A172 (cell line): ENCODE measurements around the gene DNAH11. TPM values are rescaled to one million over a fixed set of nuclear protein-coding genes. Genes with fewer than 3 reads are reported as not detected.
"Not testable (repeated sequence)": the region's sequence is repeated elsewhere in the genome, so short reads cannot be mapped to it uniquely, and the experiment has no call there.

Experiments
- DNase-seq: peaks from one replicate; pipeline ENCODE4 v3.0.0-alpha.2; 2015; ENCODE audit warnings: low spot score
- total RNA-seq: library from RNA; depleted of rRNA; stranded (reverse); fragments of >200 nt; shearing (Covaris generic); gene quantifications from 2 replicates; pipeline ENCODE4 v1.2.3, GENCODE V29; 2014

DNAH11 gene
- total RNA-seq, 1 experiment from 2014 or later = 12.6 TPM

DNA sequence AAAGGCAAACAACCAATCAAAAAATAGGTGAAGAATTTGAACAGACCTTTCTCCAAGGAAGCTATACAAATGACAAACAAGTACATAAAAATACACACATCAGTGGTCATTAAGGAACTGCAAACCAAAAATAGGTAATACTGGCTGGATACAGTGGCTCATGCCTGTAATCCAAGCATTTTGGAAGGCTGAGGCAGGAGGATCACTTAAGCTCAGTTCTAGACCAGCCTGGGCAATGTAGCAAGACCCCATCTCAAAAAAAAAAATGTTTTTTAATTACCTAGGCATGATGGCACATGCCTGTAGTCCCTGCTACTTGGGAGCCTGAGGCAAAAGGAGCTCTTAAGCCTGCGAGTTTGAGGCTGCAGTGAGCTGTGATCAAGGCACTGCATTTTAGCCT, 383.6 kb downstream of the DNAH11 start:
- DNase-seq = no peak

DNA sequence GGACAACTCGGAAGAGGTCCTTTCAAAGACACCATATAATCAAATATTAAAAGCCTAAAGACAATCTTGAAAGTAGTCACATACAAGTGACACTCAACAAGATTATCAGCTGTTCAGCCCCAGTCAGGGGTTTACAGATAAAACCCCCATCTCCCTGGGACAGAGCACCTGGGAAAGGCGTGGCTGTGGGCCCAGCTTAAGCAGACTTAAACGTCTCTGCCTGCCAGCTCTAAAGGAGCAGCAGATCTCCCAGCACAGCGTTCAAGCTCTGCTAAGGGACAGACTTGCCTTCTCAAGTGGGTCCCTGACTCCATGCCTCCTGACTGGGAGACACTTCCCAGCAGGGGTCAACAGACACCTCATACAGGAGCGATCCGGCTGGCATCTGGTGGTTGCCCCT, 384.9 kb downstream of the DNAH11 start:
- no peak for DNase-seq

DNA sequence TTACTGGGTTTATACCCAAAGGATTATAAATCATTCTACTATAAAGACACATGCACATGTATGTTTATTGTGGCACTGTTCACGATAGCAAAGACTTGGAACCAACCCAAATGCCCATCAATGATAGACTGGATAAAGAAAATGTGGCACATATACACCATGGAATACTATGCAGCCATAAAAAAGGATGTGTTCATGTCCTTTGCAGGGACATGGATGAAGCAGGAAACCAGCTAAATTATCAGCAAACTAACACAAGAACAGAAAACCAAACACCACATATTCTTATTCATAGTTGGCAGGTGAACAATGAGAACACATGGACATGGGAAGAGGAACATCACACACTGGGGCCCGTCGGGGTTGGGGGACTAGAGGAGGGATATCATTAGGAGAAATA, 390.5 kb downstream of the DNAH11 start:
- not testable (repeated sequence) for DNase-seq

DNA sequence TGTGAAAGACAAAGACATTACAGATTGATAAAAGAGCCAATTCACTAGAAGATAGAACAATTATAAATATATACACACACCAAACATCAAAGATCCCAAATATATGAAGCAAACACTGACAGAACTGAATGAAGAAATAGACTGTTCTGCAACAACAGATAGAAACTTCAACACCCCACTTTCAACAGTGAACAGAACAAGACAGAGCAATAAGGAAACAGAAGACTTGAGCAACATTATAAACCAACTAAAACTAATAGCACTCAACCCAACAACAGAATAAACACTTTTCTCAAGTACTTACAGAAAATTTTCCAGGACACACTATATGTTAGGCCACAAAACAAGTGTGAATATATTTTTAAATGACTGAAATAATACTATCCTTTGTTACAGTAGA, 392.0 kb downstream of the DNAH11 start:
- no peak for DNase-seq

DNA sequence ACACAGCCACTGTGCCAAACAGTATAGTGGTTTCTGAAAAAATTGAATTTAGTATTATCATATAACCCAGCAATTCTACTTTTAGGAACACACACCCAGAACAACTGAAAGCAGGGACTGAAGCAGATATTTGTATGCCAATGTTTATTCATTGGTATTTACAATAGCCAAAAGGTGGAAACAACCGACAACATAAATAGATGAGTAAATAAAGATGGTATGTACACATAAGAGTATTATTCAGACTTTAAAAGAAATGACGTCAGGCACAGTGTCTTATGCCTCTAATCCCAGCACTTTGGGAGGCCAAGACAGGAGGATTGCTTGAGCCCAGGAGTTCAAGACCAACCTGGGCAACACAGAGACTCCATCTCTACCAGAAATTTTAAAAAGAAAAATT, 395.6 kb downstream of the DNAH11 start:
- DNase-seq = no peak

DNA sequence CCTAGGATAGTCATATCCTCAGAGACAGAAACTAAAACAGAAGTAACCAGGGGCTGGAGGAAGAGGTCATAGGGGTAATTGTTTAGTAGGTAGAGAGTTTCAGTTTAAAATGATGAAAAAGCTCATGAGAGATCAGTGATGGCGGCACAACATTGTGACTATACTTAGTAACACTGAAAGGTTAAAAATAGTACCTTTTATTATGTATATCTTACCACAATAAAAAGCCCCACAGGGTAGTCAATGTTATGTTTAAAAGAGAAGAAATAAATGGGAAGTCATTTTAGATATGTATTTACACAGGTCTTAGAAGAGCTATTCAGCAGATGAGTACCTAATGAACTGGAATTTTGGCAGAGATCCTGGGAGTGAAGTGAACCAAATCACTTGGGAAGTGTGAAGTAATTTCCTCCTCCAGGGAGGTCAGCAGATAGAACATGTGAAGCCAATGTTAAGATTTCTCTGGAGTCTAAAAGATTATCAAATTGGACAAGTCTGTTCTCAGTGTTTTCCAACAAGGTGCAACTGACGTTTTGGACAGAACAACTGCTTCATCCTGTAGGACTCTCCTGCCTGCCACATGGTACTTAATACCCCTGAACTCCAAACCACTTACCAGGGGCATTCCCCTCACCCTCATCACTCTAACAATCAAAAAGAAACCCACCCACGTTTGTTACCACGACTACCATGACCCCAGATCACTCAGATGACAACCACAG, 396.5 kb downstream of the DNAH11 start:
- DNase-seq = peak; percentile 39

DNA sequence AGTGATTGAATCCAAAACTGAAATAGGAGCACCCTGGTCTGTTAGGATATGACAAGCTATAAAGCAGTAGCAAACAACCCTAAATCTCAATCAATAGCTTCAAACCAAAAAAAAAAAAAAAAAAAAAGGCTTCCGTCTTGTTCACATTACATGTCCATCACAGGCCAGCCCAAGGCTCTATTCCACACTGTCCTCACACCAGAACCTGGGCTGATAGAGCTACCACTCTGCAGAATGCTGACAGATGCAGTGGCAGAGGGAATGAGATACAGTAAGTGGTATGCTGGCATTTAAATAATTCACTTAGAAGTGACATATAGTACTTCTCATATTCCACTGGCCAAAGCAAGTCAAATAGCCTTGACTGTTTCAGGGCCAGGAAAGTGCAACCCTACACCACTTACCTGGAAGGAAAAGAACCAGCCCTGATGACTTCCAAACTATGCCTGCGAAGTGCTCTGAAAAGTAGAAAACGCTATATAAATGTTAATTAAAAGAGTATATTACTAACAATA, 397.1 kb downstream of the DNAH11 start:
- DNase-seq = no peak

DNA sequence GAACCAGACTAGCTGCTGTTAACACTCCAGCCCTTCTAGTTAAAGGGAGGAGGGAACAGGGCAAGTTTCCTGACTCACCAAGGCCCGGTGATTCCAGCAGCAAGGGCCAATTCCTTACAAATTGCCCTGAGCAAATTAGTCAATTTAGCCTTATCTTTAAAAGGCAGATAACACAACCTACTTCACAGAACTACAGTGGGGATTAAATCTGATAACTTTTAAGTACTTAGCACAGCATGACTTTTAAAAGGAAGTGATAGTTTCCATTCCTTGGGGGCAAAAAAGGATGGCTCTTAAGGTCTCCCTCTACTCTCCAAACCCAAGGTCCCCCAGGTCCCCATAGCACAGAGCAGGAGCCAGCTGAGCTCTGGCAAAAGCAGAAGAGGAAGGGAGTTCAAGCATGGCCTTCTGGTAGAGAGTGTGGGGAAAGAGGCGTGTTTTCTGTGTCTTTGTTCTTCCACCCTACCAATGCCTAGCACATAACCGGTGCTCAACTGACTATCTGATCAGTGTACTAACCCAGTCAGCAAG, 398.8 kb downstream of the DNAH11 start:
- peak; percentile 48 for DNase-seq

DNA sequence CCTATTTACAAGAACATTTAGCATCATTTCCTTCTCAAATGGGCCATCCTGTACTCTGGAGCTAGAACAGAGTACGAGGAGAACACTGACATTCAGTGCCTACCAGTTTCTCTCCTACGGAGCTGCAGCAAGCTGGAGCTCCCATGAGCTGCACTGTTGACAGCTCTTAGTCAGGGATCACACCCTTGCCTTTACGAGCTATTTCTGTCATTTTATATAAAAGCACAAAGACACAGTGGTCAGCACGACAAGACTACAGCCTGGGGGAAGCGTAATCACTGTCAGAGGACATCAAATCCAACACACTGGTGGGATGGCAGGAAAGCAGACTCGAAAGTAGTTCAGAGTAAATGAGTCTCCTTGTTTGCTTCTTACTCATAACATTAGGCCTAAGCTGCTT, 400.1 kb downstream of the DNAH11 start:
- DNase-seq = no peak

DNA sequence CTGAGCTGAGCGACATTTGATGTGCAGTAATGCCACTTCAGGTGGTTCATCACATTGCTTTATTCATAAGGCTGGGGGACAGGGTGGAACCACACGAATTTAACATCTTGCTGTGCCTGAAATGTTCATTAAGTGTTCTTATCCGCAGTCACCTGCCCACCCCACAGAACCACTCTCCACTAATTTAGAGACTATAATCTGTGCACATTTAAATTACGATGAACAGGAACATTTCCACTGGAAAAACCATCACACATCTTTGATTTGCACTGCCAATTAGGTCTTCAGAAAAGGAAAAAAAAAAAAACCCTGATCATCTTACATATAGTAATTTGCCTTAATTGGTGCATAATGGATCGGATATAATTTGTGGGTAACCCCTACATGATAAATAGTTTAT, 400.6 kb downstream of the DNAH11 start:
- no peak for DNase-seq

DNA sequence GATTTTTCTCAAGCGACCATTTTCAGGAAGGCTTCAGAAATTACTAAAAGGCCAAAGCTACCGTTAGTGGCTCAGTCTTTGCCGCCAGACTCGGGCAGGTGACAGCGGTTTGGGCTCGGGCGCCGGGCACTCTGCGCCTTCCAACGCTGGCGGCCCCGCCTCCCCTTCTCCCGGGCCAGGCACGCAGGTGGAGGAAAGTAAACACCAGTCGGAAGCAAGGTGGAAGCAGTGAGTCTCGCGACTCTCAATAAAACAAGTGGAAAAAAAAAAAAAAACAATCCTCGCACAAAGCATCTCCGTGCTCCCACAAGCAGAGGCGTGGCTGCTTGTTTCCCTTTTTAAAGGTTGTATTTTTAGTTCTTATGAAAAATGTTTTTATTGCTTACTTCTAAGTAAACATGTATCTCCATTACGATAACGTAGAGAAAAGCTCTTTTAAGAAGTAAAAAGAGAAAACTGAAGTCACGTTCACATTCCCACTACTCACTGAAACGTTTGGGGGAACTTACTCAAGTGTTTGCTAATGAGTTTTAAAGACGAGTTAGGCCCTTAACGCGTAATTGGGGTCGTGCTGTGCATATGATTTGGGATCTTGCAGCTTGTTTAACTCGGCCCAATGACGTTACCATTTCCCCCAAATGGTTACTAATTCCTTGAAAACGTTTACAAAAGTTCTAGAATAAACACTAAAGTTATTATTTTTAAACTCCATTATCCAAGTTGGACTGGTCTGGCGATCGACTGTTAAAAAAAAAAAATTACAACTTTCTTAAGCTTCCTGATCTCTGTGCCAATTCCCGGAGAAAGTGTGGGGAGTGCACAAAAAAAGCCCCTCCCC, 402.0 kb downstream of the DNAH11 start:
- peak; percentile 16 for DNase-seq

DNA sequence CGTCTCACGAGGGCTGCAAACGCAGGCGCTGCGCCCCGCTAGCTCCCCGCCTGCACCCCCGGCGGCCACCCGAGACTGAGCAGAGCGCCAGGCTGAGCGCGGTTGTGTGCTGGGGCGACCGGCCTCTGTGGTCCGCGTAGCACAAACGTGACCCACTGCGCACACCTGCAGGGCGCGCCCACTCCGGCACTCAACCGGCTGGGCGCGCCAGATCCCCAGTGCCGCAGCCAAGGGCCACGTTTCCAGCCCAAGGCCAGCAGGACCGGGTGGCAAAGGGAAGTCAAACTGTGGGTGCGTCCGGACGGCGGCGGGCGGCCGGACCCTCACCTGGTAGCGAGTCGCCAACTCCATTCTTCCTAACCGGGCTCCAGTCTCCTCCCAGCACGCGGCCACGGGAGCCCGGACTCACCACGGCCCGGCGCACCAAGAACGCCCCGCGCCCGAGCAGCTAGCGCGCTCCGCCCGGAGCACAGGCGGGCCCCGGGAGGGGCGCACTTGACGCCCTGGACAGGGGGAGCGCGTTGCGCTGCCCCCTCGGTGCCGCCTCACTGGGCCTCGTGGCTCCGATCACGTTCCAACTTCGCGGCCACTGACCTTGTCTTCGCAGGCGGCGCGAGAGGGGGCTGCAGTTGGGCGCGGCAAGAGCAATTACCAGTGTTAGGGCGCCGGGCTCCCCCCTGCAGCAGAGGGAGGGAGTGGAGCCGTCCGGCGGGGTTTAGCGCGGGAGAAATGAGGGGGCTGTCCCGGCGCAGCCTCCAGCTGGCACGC, 402.8 kb downstream of the DNAH11 start, which contains the start of gene CDCA7L:
Gene CDCA7L, minus strand, starts transcription at position 446 of the 768 bp plus-strand sequence. Its CDS starts 95 bp downstream, at position 351.
- peak; percentile 73 for DNase-seq

DNA sequence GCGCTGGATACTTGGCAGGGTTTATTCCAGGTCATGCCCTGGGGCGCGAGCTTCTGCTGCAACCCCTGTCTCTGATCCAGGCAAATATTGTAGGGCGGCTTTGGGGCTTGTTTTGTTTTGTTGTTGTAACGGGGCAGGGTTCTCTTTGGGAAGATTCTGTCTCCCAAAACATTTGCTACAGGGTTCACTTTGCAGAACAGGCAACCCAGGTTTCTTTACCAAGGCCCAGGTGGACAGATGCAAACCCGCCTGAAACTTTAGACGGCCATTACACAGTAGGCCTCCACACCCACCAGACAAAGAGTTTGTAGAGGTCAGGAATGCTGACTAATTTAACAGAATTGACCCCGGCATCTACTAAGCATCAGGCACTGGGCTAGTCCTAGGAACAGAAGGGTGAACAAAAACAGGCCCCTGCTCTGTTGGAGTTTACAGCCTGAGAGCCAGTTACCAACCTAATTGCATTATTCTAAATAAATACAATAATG, 403.4 kb downstream of the DNAH11 start:
- peak; percentile 11 for DNase-seq

DNA sequence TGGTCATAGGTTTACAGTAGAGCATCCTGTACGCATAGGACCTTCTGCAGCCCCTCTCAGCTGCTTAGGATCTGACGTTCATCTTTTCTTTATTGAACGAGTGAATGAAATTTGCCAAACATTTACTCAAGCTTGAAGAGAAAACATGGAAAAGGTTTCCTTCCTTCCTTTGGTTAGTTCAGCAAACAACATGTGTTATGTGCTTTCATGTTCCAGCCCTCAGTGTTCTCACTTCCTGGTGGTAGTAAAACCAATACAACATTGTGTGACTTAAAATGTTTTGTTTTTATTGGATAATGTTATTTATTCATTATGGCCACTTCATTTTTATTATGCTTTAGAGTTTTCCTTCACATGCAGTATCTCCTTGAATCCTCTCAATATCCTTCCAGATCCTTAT, 404.2 kb downstream of the DNAH11 start:
- DNase-seq = no peak

DNA sequence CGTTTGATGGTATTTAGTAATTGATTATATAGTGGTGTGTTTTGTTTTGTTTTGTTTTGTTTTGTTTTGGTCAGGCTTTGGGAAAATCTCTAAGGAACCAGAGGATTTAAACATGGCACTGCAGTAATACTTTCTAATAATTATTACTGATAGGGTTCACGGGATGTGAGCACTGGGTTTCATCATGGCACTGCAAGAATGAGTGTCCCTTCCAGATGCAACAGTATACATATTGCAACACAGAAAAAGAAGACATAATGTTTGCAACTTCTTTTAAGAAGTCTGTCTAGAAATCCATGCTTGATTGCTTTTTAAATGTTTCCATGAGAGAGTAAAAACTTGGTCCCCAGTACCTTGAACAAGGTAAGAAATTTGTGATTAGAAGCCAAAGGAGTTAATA, 405.1 kb downstream of the DNAH11 start:
- DNase-seq = no peak

DNA sequence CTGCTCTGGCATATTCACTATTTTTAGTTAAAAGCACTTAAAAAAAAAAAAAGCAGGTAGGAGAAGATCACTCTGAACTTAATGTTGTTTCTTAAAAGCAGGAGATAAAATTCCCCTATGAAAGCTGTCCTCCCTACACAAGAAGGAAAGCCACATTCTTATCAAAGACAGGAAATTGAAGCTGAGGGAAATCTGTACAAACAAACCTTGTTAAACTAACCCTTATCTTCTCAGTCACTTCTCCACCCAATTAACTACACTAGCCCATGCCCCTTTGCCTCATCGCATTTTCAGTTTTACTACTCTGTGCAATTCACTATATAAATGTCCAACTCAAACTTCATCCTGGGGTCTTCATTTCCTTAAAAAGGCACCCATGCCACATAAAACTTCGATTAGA, 405.5 kb downstream of the DNAH11 start:
- peak; percentile 20 for DNase-seq

DNA sequence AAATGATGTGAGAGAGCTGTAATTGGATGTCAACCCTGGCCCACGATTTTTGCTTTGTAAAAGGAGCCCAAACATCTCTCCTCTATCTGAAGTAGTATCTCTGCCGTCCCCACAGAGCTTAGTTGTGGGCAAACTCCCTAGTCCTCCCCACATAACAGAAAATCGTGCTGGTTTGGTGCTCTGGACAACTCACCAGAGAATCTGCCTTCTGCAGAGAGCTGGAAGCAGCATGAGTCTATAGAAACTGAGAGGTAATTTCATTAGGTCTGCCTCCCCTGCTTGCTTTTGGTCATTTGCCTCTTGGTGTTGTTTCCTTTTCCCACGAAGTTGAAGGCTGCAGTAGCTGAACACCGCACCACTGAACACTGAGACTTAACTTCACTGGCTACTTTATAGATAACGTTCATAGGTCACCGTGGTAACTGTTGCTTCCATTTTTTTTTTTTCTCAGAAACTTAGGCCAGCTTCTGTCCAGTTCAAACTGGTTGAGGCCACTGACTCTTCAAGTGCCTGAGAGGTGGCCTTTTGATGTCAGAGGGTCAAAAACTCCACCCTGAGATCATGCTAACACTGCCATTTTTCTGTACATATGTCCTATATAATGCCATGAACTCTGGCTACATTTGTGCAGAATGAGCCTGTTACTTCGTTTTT, 406.2 kb downstream of the DNAH11 start:
- DNase-seq = no peak
